Uterus (tissue), 2 donors: ENCODE measurements around the gene TRIL.

Source experiments
- CTCF ChIP-seq, 4 experiments: fragments of 200-600 bp in 2 of 4; fragments of 450-650 bp in 2 of 4; sonication (generic) in 2 of 4; IDR thresholded peaks; one replicate each; pipeline ENCODE4 v1.5.1; 2016 to 2019; ENCODE audit warnings: antibody characterized with exemption in 4 of 4, mild to moderate bottlenecking in 2 of 4, moderate library complexity in 1 of 4
- POLR2A ChIP-seq, 2 donors: fragments of 450-650 bp; IDR thresholded peaks; one replicate each; pipeline ENCODE4 v1.6.1; 2016; ENCODE audit warnings: antibody characterized with exemption in 2 of 2, mild to moderate bottlenecking in 1 of 2, moderate library complexity in 1 of 2

- TF ChIP-seq CTCF (IDR thresholded peaks at IDR 0.05) (no peak), POLR2A (IDR thresholded peaks at IDR 0.05) (no peak)
Observed at GRCh38 chr7:28904578-28905048, 53.5 kb downstream of the TRIL start.
